ENCODE measurements around the gene VPS13A. TPM values are rescaled to one million over a fixed set of nuclear protein-coding genes. Genes with fewer than 3 reads are reported as not detected.

Gene VPS13A
- total RNA-seq, result 43.8 and 46.9 TPM in 2 replicates

DNA sequence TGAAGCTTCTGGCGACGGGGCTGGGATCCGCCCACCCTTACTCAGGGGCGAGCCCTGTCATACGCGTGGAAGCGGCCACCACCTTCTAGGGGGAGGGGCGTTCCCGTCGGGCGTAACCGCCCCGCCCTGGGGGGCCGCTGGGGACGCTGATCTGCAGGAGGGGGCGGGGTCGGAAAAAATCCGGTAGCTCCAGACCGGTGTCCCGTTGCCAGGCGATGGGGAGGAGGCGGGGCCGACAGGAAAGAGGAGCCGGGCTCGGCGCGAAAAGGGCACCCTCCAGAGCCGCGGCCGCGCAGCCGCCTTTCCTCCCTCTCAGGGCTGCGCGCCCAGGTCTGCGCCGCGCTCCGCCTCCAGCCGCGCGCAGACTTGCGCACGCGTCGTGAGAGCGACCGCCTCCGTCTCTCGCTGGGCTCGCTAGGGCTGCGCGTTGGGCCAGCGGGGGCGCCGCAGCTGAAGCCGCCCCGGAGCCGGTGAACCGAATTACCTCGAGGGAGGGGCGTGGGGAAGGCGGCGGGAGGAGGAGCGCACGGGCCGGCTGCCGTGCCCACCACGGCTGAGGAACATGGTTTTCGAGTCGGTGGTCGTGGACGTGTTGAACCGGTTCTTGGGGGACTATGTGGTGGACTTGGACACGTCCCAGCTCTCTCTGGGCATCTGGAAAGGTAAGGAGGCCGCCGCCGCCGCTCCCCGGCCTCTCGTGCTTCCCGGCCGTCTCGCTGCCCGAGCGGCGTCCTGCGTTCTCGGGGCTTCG is at the start of gene VPS13A:
Gene VPS13A (plus strand): TSS at position 392 of the 751 bp plus-strand sequence. CDS start 171 bp downstream, at position 563.
- Mint-ChIP-seq H3K4me3 (ENCODE audit: low read depth) (peak within 1 kb of the TSS; percentile 91), H3K27me3 (ENCODE audit: low read depth) (peaks cover 12% of the 10 kb centered on the region), H3K27ac (peak within 1 kb of the TSS; percentile 90), H3K4me1 (ENCODE audit: low read depth) (peaks cover 27% of the 10 kb centered on the region), H3K36me3 (ENCODE audit: low read depth) (peaks cover 2% of the 10 kb centered on the region), H3K9me3 (no peaks in the 10 kb centered on the region)
- intact Hi-C loops (cut with micrococcal nuclease), result loop anchor here (5.0 to 10.0 kb wide), 4 partner anchors 125 to 783 kb away; partner anchors contain the start of gene RFK
- DNase-seq (ENCODE audit: low spot score), result peak; percentile 93

DNA sequence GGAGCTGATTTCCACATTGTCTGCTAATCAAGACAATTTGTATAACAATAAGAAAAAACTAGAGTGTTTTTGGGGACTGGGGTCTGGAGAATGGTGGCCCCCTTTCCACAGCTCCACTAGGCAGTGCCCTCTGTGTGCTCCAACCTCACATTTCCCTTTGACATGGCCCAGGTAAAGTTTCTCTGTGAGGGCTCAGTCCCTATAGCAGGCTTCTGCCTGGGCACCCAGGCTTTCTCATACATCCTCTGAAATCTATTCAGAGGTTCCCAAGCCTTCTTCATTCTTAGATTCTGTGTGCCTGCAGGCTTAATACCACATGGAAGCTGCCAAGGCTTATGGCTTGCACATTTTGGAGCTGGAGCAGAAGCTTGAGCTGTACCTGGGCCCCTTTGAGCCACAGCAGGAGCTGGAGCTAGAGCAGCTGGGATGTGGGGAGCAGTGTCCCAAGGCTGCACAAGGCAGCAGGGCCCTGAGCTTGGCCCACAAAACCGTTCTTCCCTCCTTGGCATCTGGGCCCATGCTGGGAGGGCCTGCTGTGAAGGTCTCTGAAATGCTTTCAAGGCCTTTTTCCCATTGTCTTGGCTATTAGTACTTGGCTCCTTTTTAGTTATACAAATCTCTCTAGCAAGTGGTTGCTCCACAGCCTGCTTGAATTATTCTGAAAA is 49.1 kb upstream of the VPS13A start:
- Mint-ChIP-seq H3K27me3 (ENCODE audit: low read depth) (peaks cover 8% of the 10 kb centered on the region), H3K27ac (no peak overlapping the region), H3K4me3 (ENCODE audit: low read depth) (no peak overlapping the region), H3K4me1 (ENCODE audit: low read depth) (no peaks in the 10 kb centered on the region), H3K36me3 (ENCODE audit: low read depth) (no peaks in the 10 kb centered on the region), H3K9me3 (no peaks in the 10 kb centered on the region)
- intact Hi-C loops (cut with micrococcal nuclease), result no loop called here
- no peak for DNase-seq (ENCODE audit: low spot score)

DNA sequence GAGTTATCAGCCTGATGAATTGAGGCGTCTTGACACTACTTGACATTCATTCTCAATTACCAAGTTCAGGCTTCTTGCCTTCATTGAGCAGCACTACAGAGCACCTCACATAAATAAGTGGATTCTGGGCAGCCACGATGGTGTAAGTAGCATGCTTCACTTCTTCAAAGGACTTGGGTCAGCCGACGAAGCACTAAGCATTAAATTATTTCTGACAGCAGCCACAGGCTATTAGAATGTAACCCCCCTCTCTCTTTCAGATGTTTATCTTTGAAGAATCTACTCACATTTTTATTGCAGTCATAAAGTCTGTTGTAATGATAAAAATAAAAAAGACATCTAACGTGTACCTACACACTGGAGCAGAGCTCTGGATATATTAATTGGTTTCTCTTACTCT is 45.9 kb upstream of the VPS13A start:
- peaks cover 8% of the 10 kb centered on the region for H3K27me3 Mint-ChIP-seq (ENCODE audit: low read depth)
- intact Hi-C loops (cut with micrococcal nuclease), result no loop called here
- no peak for DNase-seq (ENCODE audit: low spot score)
- no peak overlapping the region for H3K4me3 Mint-ChIP-seq (ENCODE audit: low read depth)
- no peak overlapping the region for H3K27ac Mint-ChIP-seq
- H3K36me3 Mint-ChIP-seq (ENCODE audit: low read depth), result no peaks in the 10 kb centered on the region
- H3K4me1 Mint-ChIP-seq (ENCODE audit: low read depth), result no peaks in the 10 kb centered on the region
- H3K9me3 Mint-ChIP-seq, result no peaks in the 10 kb centered on the region

DNA sequence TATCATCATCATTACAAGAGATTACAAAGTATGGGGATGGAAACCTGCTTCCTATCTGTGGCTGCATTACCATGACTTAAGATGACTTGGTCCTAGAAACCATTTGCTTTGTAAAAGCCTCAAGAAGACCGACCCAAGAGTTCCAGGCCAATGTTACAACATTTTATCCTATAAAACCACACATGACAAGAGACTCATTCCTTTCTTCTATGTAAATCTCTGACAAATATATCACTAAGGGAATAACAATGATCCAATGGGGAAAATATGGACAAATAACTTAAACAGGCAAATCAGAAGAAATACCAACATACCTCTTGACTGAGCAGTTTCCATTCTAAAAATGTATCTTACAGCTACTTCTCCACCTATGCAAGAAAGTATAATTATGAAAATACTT is 44.3 kb upstream of the VPS13A start:
- Mint-ChIP-seq H3K27me3 (ENCODE audit: low read depth) (peaks cover 8% of the 10 kb centered on the region), H3K9me3 (no peaks in the 10 kb centered on the region), H3K36me3 (ENCODE audit: low read depth) (no peaks in the 10 kb centered on the region), H3K27ac (no peak overlapping the region), H3K4me3 (ENCODE audit: low read depth) (no peak overlapping the region), H3K4me1 (ENCODE audit: low read depth) (no peaks in the 10 kb centered on the region)
- DNase-seq (ENCODE audit: low spot score), result no peak
- intact Hi-C loops (cut with micrococcal nuclease), result no loop called here

DNA sequence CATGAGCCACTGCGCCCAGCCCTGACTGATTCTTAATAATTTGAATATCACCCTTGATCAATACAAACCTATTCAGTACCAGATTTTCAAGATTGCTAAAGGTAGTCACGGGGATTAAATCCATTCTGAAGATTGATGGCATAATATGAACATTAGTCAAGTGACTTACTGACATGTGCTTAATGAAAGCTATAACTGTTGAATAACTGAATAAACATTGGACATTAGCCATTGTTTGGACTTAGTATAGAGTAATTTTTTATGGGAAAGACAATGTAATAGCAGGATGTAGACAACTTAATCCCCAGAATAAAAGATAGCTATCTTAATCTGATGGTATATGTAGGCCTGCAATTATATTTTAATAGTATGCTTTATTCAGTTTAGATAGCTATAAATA is 35.0 kb upstream of the VPS13A start:
- no peak overlapping the region for H3K27ac Mint-ChIP-seq
- no peak overlapping the region for H3K4me3 Mint-ChIP-seq (ENCODE audit: low read depth)
- no peaks in the 10 kb centered on the region for H3K4me1 Mint-ChIP-seq (ENCODE audit: low read depth)
- no peak for DNase-seq (ENCODE audit: low spot score)
- intact Hi-C loops (cut with micrococcal nuclease), result no loop called here
- H3K27me3 Mint-ChIP-seq (ENCODE audit: low read depth), result no peaks in the 10 kb centered on the region
- H3K36me3 Mint-ChIP-seq (ENCODE audit: low read depth), result no peaks in the 10 kb centered on the region
- no peaks in the 10 kb centered on the region for H3K9me3 Mint-ChIP-seq

- no peak for DNase-seq (ENCODE audit: low spot score)
- Mint-ChIP-seq H3K4me1 (ENCODE audit: low read depth) (no peaks in the 10 kb centered on the region), H3K9me3 (no peaks in the 10 kb centered on the region)
Observed at GRCh38 chr9:77149879-77150278, 27.5 kb upstream of the VPS13A start.

GRCh38 chr9:77152289-77152688 is 25.0 kb upstream of the VPS13A start:
- H3K4me1 Mint-ChIP-seq (ENCODE audit: low read depth), result no peaks in the 10 kb centered on the region
- H3K36me3 Mint-ChIP-seq (ENCODE audit: low read depth), result no peaks in the 10 kb centered on the region
- DNase-seq (ENCODE audit: low spot score), result no peak
- no peaks in the 10 kb centered on the region for H3K9me3 Mint-ChIP-seq
- intact Hi-C loops (cut with micrococcal nuclease), result no loop called here
- H3K27ac Mint-ChIP-seq, result no peak overlapping the region
- H3K4me3 Mint-ChIP-seq (ENCODE audit: low read depth), result no peak overlapping the region
- peaks cover 13% of the 10 kb centered on the region for H3K27me3 Mint-ChIP-seq (ENCODE audit: low read depth)

More at GRCh38 chr9:77149879-77150278, 27.5 kb upstream of the VPS13A start:
- Mint-ChIP-seq H3K36me3 (ENCODE audit: low read depth) (no peaks in the 10 kb centered on the region), H3K4me3 (ENCODE audit: low read depth) (no peak overlapping the region), H3K27me3 (ENCODE audit: low read depth) (peaks cover 12% of the 10 kb centered on the region), H3K27ac (no peak overlapping the region)
- intact Hi-C loops (cut with micrococcal nuclease), result loop anchor here (2.0 kb wide), 1 partner anchor 339 kb away; no protein-coding TSS in a partner anchor

DNA sequence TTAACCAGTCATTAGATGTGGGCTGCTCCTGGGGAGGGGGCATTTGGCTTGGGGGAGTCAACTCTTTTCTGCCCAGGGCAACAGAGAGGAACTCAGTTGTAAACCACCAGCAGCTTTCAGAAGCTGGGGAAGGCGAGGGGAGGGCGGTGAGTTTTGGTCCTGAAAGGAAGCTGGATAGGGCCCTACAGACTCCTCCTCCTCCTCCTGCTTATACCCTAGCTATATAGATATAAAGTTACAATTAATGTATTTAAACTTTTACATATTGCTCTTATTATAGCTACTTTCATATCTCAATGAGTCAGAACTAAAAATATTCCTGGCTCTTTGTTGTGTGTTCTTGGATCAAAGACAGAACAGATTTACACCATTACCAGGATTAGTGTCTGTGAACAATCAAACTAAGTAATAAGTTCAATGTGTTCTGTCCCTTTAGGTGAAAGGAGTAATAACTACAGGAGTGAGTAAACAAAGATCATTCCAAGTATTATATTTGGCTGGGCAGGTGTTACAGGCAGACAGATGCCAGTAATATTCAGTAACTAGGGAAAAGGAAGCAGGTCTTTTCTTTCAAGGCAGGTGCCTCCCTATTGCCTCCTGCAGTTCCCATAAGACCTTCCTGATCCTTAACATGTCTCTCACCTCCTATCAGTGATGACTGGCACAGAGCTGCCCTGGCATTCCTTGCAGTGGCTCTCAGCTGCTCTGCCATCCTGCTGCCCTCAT is 20.5 kb upstream of the VPS13A start:
- no peak overlapping the region for H3K4me3 Mint-ChIP-seq (ENCODE audit: low read depth)
- intact Hi-C loops (cut with micrococcal nuclease), result no loop called here
- DNase-seq (ENCODE audit: low spot score), result no peak
- no peaks in the 10 kb centered on the region for H3K9me3 Mint-ChIP-seq
- H3K27me3 Mint-ChIP-seq (ENCODE audit: low read depth), result peaks cover 17% of the 10 kb centered on the region
- no peaks in the 10 kb centered on the region for H3K4me1 Mint-ChIP-seq (ENCODE audit: low read depth)
- no peak overlapping the region for H3K27ac Mint-ChIP-seq
- H3K36me3 Mint-ChIP-seq (ENCODE audit: low read depth), result no peaks in the 10 kb centered on the region

GRCh38 chr9:77158772-77159513 is 18.4 kb upstream of the VPS13A start:
- no peak for DNase-seq (ENCODE audit: low spot score)
- Mint-ChIP-seq H3K4me3 (ENCODE audit: low read depth) (no peak overlapping the region), H3K36me3 (ENCODE audit: low read depth) (no peaks in the 10 kb centered on the region), H3K9me3 (no peaks in the 10 kb centered on the region), H3K27ac (no peak overlapping the region), H3K4me1 (ENCODE audit: low read depth) (no peaks in the 10 kb centered on the region), H3K27me3 (ENCODE audit: low read depth) (peaks cover 16% of the 10 kb centered on the region)
- intact Hi-C loops (cut with micrococcal nuclease), result no loop called here

DNA sequence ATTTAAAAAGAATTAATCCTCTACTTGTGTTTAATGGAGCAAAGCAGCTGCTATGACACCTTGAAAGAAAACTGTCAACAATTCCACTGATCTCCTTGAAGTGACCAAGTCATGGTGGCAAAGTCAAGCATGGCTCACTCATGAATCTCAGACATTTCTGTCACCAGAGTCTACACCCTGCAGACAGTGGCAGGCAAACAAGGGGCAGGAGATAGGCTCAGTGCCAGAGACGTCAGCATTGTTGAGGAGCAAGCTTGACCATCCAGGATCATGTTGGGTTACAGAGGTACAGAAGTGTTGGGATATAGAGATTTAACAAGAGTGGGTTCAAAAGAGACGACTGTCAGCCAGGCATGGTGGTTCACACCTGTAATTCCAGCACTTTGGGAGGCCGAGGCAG is 16.1 kb upstream of the VPS13A start:
- peaks cover 14% of the 10 kb centered on the region for H3K27me3 Mint-ChIP-seq (ENCODE audit: low read depth)
- H3K36me3 Mint-ChIP-seq (ENCODE audit: low read depth), result no peaks in the 10 kb centered on the region
- H3K9me3 Mint-ChIP-seq, result no peaks in the 10 kb centered on the region
- intact Hi-C loops (cut with micrococcal nuclease), result no loop called here
- H3K4me3 Mint-ChIP-seq (ENCODE audit: low read depth), result no peak overlapping the region
- H3K4me1 Mint-ChIP-seq (ENCODE audit: low read depth), result no peaks in the 10 kb centered on the region
- no peak for DNase-seq (ENCODE audit: low spot score)
- no peak overlapping the region for H3K27ac Mint-ChIP-seq

DNA sequence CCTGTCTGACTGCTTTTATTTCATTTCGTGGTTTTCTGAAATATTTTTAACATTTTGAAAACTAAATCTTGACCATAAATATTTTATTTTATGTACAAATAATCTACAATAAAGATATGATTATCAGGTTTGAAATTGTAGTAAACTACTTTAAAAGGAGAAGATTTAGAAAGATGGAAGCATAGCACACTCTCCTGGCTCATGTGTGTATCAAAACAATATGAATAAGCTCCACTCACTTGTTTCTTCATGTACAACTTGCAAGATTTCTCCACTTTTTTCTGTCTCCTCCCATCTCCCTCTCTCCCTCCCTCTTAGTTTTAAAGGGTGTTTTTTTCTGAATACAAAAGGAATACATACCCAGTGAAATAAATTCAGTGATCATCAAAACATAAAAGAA is 15.4 kb upstream of the VPS13A start:
- no peak for DNase-seq (ENCODE audit: low spot score)
- intact Hi-C loops (cut with micrococcal nuclease), result no loop called here
- Mint-ChIP-seq H3K4me3 (ENCODE audit: low read depth) (no peak overlapping the region), H3K27ac (no peak overlapping the region), H3K36me3 (ENCODE audit: low read depth) (no peaks in the 10 kb centered on the region), H3K27me3 (ENCODE audit: low read depth) (peaks cover 14% of the 10 kb centered on the region), H3K9me3 (no peaks in the 10 kb centered on the region), H3K4me1 (ENCODE audit: low read depth) (no peaks in the 10 kb centered on the region)

DNA sequence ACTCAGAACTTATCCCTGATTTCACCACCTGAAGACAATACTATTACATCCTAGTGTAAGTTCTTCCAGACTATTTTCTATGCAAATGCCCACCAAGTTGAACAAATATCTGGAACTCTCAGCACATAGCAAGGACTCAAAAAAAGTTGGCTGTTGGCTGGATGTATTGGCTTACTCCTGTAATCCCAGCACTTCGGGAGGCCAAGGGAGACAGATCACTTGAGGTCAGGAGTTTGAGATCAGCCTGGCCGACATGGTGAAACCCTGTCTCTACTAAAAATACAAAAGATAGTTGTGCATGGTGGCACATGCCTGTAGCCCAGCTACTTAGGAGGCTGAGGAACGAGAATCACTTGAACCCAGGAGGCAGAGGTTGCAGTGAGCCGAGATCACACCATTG is 15.0 kb upstream of the VPS13A start:
- intact Hi-C loops (cut with micrococcal nuclease), result no loop called here
- Mint-ChIP-seq H3K4me3 (ENCODE audit: low read depth) (no peak overlapping the region), H3K9me3 (no peaks in the 10 kb centered on the region), H3K4me1 (ENCODE audit: low read depth) (no peaks in the 10 kb centered on the region), H3K27me3 (ENCODE audit: low read depth) (peaks cover 13% of the 10 kb centered on the region), H3K27ac (no peak overlapping the region), H3K36me3 (ENCODE audit: low read depth) (no peaks in the 10 kb centered on the region)
- no peak for DNase-seq (ENCODE audit: low spot score)

Data from activated T-helper 2 cell treated with anti-CD3 and anti-CD28 coated beads, Interferon-gamma antibody, Interleukin-2, Interleukin-4, amounts not matched to agents 10 μg/mL and 5 μg/mL and 100 μg/mL, durations not matched to agents 14 hours and 24 hours and 36 hours (primary cell).